ENCODE results near the gene CFL2.

CFL2 gene

DNA sequence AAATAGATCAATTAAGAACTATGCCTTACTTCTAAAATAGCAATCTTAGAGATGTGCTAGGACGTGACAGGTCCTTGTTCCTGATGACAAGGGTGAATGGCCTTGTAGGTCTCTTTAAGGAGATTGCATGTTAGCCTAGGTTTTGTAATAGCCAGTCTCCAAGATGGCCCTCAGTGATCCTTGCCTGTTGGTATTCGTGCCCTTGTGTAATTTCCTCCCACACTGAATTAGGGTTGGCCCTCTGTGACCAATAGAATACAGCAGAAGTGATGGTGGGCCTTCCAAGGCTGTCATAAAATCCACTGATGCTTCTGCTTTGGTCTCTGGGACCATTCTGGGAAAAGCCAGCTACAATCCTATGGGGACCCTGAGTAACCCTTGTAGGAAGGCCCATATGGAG is 46.3 kb downstream of the CFL2 start:
- DNase-seq, result no peak

DNA sequence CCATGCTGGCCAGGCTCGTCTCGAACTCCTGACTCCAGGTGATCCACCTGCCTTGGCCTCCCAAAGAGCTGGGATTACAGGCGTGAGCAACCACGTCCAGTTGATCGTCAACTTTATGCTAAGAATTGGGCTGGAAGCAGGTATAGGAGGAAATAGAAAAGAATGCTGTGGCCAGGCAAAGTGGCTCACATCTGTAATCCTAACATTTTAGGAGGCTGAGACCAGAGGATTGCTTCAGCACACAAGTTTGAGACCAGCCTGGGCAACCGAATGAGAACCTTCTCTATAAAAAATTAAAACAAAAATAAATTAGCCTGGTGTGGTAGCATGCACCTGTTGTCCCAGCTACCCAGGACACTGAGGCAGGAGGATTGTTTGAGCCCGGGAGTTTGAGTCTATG is 47.4 kb downstream of the CFL2 start:
- no peak for DNase-seq

DNA sequence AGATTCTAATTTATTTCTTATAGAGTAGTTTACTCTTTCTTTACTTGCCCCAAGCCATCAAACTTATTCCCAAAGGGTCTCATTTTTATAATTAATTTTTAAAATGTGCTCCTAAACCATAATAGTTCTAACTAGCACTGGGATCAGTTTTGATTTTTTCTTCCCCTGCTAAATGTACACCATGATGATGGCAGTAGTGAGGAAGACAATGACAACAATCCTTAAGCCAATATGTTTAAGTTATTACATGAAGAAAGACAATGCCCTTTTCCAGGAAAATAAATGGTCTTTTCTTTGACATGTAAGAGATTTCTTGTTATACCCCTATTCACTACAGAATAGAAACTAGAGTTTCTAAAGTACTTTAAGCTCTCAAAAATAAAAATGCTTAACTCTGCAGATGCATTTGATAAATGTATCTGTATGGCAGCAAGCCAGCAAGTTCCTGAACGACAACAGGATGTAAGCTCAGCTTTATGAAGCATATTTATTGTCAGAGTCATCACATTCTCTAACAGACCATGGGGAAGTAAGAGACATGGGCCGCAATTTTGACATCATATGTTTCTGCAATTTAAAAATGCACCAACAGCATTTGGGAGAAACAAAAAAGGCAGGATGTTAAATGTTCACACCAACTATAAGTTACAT is 48.5 kb downstream of the CFL2 start:
- DNase-seq, result peak; percentile 98

DNA sequence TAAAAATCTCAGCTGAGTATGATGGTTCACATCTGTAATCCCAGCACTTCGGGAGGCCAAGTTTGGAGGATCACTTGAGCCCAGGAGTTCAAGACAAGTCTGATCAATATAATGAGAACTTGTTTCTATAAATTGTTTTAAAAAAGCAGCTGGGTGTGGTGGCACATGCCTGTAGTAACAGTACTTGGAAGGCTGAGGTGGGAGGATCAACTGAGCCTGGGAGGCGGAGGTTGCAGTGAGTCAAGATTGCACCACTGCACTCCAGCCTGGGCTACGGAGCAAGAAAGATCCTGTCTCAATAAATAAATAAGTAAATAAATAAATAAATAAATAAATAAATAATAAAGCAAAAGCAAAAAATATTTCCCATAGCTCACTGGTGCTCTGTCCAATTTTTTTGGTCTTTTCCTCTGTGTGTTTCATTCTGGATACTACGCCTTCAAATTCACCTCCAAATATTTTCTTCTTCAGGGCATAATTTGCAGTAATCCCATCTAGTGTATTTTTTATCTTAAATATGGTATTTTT is 51.8 kb downstream of the CFL2 start:
- no peak for DNase-seq

DNA sequence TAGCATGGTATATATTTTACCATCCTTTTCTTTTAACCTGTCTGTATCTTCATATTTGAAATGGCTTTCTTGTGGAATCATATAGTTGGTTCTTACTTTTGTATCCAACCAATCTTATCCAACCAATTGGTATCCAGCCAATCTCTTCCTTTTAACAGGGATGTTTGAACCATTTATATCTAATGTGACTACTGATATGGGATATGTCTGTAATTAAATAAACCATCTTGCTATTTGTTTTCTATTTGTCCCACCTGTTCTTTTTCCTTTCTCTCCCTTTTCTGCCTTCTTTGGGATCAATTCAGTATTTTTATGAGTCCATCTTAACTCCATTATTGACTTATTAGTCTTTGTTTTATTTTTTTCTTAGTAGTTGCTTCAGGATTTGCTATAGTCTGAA is 53.6 kb downstream of the CFL2 start:
- no peak for DNase-seq

Data from fibroblast of upper back skin (primary cell).